ENCODE data around the gene VDAC1. TPM values are rescaled to one million over a fixed set of nuclear protein-coding genes. Genes with fewer than 3 reads are reported as not detected.
A peak's percentile ranks its signal among the peaks of the same experiment; 100 is the strongest.

The VDAC1 gene
- total and polyA plus RNA-seq, 2 donors (not counting 1 experiment from before 2014, with no cell fraction given) = 202 to 281 TPM

- H3K4me2 ChIP-seq (ENCODE audit: extremely low read depth, insufficient read depth, low read length) = peak within 1 kb of the TSS; percentile 67
- H4K20me1 ChIP-seq (ENCODE audit: control insufficient read depth, extremely low read depth, insufficient read depth, low read length) = no peaks in the 10 kb centered on the region
- H3K4me3 ChIP-seq (replicated peaks in 1 of 4; ENCODE audit: control extremely low read depth in 1 of 4, insufficient read depth in 1 of 4, low read depth in 3 of 4, low read length in 4 of 4) = peak within 1 kb of the TSS; percentile 68 to 97 (median 78)
- H3K9ac ChIP-seq (ENCODE audit: insufficient read depth, low read length) = peak within 1 kb of the TSS; percentile 87
- H3K36me3 ChIP-seq (ENCODE audit: control insufficient read depth, insufficient read depth, low read length) = no peaks in the 10 kb centered on the region
- peak within 1 kb of the TSS; percentile 92 for H3K27ac ChIP-seq (ENCODE audit: insufficient read depth, low read length)
- H3K27me3 ChIP-seq (ENCODE audit: control insufficient read depth, insufficient read depth, low read length) = no peaks in the 10 kb centered on the region
- DNase-seq (ENCODE audit: low read depth in 2 of 2) = peak; percentile 97 to 99
- TF ChIP-seq CTCF (conservative IDR thresholded peaks at IDR 0.05 in 1 of 2, IDR thresholded peaks at IDR 0.05 in 1 of 2; ENCODE audit: low read depth in 1 of 2, low read length in 2 of 2) = peak in 1 of 2 donors; percentile 25
- no peak for TF ChIP-seq EZH2 (IDR thresholded peaks at IDR 0.05; ENCODE audit: low read length, missing control alignments)
- H3K79me2 ChIP-seq (ENCODE audit: control insufficient read depth, insufficient read depth, low read length) = peaks cover 32% of the 10 kb centered on the region
- no peaks in the 10 kb centered on the region for H3K4me1 ChIP-seq (ENCODE audit: control insufficient read depth, extremely low read depth, insufficient read depth, low read length)
- peak within 1 kb of the TSS; percentile 22 for H2AFZ ChIP-seq (ENCODE audit: low read length)
- no peaks in the 10 kb centered on the region for H3K9me3 ChIP-seq (ENCODE audit: control insufficient read depth, insufficient read depth, low read depth, low read length)
Observed at GRCh38 chr5:133968204-133968980, 36.4 kb downstream of the VDAC1 start, which contains the start of gene C5orf15. Gene C5orf15 (minus strand): TSS chr5:133968625. CDS start chr5:133968584, 41 bp downstream.

GRCh38 chr5:133967698-133968203, 37.0 kb downstream of the VDAC1 start:
- H2AFZ ChIP-seq (ENCODE audit: low read length) = no peak overlapping the region
- peak; percentile 42 to 51 for DNase-seq (ENCODE audit: low read depth in 2 of 2)
- H3K36me3 ChIP-seq (ENCODE audit: control insufficient read depth, insufficient read depth, low read length) = no peaks in the 10 kb centered on the region
- no peaks in the 10 kb centered on the region for H4K20me1 ChIP-seq (ENCODE audit: control insufficient read depth, extremely low read depth, insufficient read depth, low read length)
- H3K27ac ChIP-seq (ENCODE audit: insufficient read depth, low read length) = peak overlapping the region; percentile 92
- no peaks in the 10 kb centered on the region for H3K9me3 ChIP-seq (ENCODE audit: control insufficient read depth, insufficient read depth, low read depth, low read length)
- no peaks in the 10 kb centered on the region for H3K27me3 ChIP-seq (ENCODE audit: control insufficient read depth, insufficient read depth, low read length)
- H3K9ac ChIP-seq (ENCODE audit: insufficient read depth, low read length) = peak overlapping the region; percentile 87
- H3K79me2 ChIP-seq (ENCODE audit: control insufficient read depth, insufficient read depth, low read length) = peaks cover 32% of the 10 kb centered on the region
- peak overlapping the region; percentile 67 for H3K4me2 ChIP-seq (ENCODE audit: extremely low read depth, insufficient read depth, low read length)
- TF ChIP-seq CTCF (conservative IDR thresholded peaks at IDR 0.05 in 1 of 2, IDR thresholded peaks at IDR 0.05 in 1 of 2; ENCODE audit: low read depth in 1 of 2, low read length in 2 of 2) = no peak
- TF ChIP-seq EZH2 (IDR thresholded peaks at IDR 0.05; ENCODE audit: low read length, missing control alignments) = no peak
- peak overlapping the region; percentile 68 to 97 (median 78) for H3K4me3 ChIP-seq (replicated peaks in 1 of 4; ENCODE audit: control extremely low read depth in 1 of 4, insufficient read depth in 1 of 4, low read depth in 3 of 4, low read length in 4 of 4)
- no peaks in the 10 kb centered on the region for H3K4me1 ChIP-seq (ENCODE audit: control insufficient read depth, extremely low read depth, insufficient read depth, low read length)

GRCh38 chr5:133967124-133967523, 37.7 kb downstream of the VDAC1 start:
- peak overlapping the region; percentile 92 for H3K27ac ChIP-seq (ENCODE audit: insufficient read depth, low read length)
- peak overlapping the region; percentile 67 for H3K4me2 ChIP-seq (ENCODE audit: extremely low read depth, insufficient read depth, low read length)
- no peaks in the 10 kb centered on the region for H3K9me3 ChIP-seq (ENCODE audit: control insufficient read depth, insufficient read depth, low read depth, low read length)
- H3K36me3 ChIP-seq (ENCODE audit: control insufficient read depth, insufficient read depth, low read length) = no peaks in the 10 kb centered on the region
- no peak overlapping the region for H2AFZ ChIP-seq (ENCODE audit: low read length)
- no peaks in the 10 kb centered on the region for H4K20me1 ChIP-seq (ENCODE audit: control insufficient read depth, extremely low read depth, insufficient read depth, low read length)
- H3K79me2 ChIP-seq (ENCODE audit: control insufficient read depth, insufficient read depth, low read length) = peaks cover 36% of the 10 kb centered on the region
- peak overlapping the region; percentile 3 for H3K9ac ChIP-seq (ENCODE audit: insufficient read depth, low read length)
- peak overlapping the region; percentile 68 to 97 (median 78) for H3K4me3 ChIP-seq (replicated peaks in 1 of 4; ENCODE audit: control extremely low read depth in 1 of 4, insufficient read depth in 1 of 4, low read depth in 3 of 4, low read length in 4 of 4)
- TF ChIP-seq EZH2 (IDR thresholded peaks at IDR 0.05; ENCODE audit: low read length, missing control alignments) = no peak
- no peak for TF ChIP-seq CTCF (conservative IDR thresholded peaks at IDR 0.05 in 1 of 2, IDR thresholded peaks at IDR 0.05 in 1 of 2; ENCODE audit: low read depth in 1 of 2, low read length in 2 of 2)
- peak in 1 of 2 donors; percentile 40 for DNase-seq (ENCODE audit: low read depth in 2 of 2)
- no peaks in the 10 kb centered on the region for H3K27me3 ChIP-seq (ENCODE audit: control insufficient read depth, insufficient read depth, low read length)
- H3K4me1 ChIP-seq (ENCODE audit: control insufficient read depth, extremely low read depth, insufficient read depth, low read length) = peaks cover 5% of the 10 kb centered on the region

Measured in fibroblast of lung (primary cell).